Endothelial cell (in vitro differentiated cells): ENCODE results near the gene PA2G4. TPM values are rescaled to one million over a fixed set of nuclear protein-coding genes. Genes with fewer than 3 reads are reported as not detected.

Experiments used
- DNase-seq: peaks from one replicate; pipeline ENCODE4 v3.0.0; 2021; ENCODE audit warnings: low spot score
- H3K27ac Mint-ChIP-seq: one replicate; pipeline ENCODE4 v1.8.0; 2021; ENCODE audit warnings: mixed read lengths, inconsistent platforms; ENCODE audit not compliant: unreplicated experiment
- H3K27me3 Mint-ChIP-seq: one replicate; pipeline ENCODE4 v1.8.0; 2021; ENCODE audit warnings: mild to moderate bottlenecking, moderate library complexity, mixed read lengths, inconsistent platforms; ENCODE audit not compliant: unreplicated experiment
- H3K36me3 Mint-ChIP-seq: one replicate; pipeline ENCODE4 v1.8.0; 2021; ENCODE audit warnings: mild to moderate bottlenecking, low read depth, mixed read lengths, inconsistent platforms; ENCODE audit not compliant: unreplicated experiment
- H3K4me1 Mint-ChIP-seq: one replicate; pipeline ENCODE4 v1.8.0; 2021; ENCODE audit warnings: mild to moderate bottlenecking, mixed read lengths, inconsistent platforms; ENCODE audit not compliant: unreplicated experiment
- H3K4me3 Mint-ChIP-seq: one replicate; pipeline ENCODE4 v1.8.0; 2021; ENCODE audit warnings: mild to moderate bottlenecking, mixed read lengths, inconsistent platforms; ENCODE audit not compliant: unreplicated experiment
- H3K9me3 Mint-ChIP-seq: one replicate; pipeline ENCODE4 v1.8.0; 2021; ENCODE audit warnings: mixed read lengths, inconsistent platforms; ENCODE audit not compliant: unreplicated experiment
- CTCF ChIP-seq: fragments of 200-600 bp; sonication (generic); IDR thresholded peaks from one replicate; pipeline ENCODE4 v1.5.0; 2021; ENCODE audit warnings: antibody characterized with exemption; ENCODE audit not compliant: unreplicated experiment
- total RNA-seq: library from RNA; stranded (reverse); fragmentation: NEBNext Ultra II Directional; extraction: Animal tissue kit (Norgen Biotek cat#: 25700); gene quantifications from one replicate; pipeline ENCODE4 v1.2.1, GENCODE V29; 2021; ENCODE audit not compliant: unreplicated experiment

PA2G4 gene
- total RNA-seq, 1 donor from 2014 or later: 84.3 TPM

- H3K27ac Mint-ChIP-seq: peak overlapping the region; percentile 100
- no peaks in the 10 kb centered on the region for H3K9me3 Mint-ChIP-seq
- H3K36me3 Mint-ChIP-seq: peaks cover 64% of the 10 kb centered on the region
- TF ChIP-seq CTCF: no peak
- H3K27me3 Mint-ChIP-seq: peaks cover 57% of the 10 kb centered on the region
- no peak for DNase-seq
- H3K4me1 Mint-ChIP-seq: peaks cover 47% of the 10 kb centered on the region
- peak overlapping the region; percentile 100 for H3K4me3 Mint-ChIP-seq
Observed at GRCh38 chr12:56158926-56159461, 54.6 kb downstream of the PA2G4 start.

DNA sequence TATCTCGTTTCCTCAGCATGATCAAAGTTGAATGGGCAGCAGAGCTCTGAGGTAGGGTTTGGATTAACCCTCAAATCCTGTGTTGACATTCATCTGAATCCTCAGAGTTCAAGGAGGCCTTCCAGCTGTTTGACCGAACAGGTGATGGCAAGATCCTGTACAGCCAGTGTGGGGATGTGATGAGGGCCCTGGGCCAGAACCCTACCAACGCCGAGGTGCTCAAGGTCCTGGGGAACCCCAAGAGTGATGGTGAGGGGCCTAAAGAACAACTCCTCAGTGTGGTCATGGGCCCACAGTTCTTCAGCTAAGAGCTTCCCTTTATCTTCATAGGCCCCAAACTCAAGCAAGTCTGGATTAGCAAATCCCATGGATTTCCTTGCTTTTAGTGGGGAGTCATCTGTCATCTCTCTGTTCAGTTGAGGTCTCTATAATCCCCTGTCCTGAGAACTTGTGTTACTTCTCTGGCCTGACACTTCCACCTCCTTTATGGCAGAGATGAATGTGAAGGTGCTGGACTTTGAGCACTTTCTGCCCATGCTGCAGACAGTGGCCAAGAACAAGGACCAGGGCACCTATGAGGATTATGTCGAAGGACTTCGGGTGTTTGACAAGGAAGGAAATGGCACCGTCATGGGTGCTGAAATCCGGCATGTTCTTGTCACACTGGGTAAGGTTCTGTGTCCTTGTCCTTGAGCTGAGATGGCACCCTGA is 55.3 kb downstream of the PA2G4 start:
- DNase-seq: no peak
- no peak for TF ChIP-seq CTCF
- Mint-ChIP-seq H3K27ac (peak overlapping the region; percentile 100), H3K36me3 (peaks cover 70% of the 10 kb centered on the region), H3K27me3 (peaks cover 60% of the 10 kb centered on the region), H3K4me1 (peaks cover 47% of the 10 kb centered on the region), H3K9me3 (no peaks in the 10 kb centered on the region), H3K4me3 (peak overlapping the region; percentile 100)

- peak overlapping the region; percentile 100 for H3K4me3 Mint-ChIP-seq
- H3K4me1 Mint-ChIP-seq: peaks cover 41% of the 10 kb centered on the region
- peaks cover 64% of the 10 kb centered on the region for H3K36me3 Mint-ChIP-seq
- peak; percentile 37 for DNase-seq
- no peak for TF ChIP-seq CTCF
- peaks cover 60% of the 10 kb centered on the region for H3K27me3 Mint-ChIP-seq
- H3K27ac Mint-ChIP-seq: peak overlapping the region; percentile 100
- H3K9me3 Mint-ChIP-seq: no peaks in the 10 kb centered on the region
Observed at GRCh38 chr12:56160193-56160763, 55.9 kb downstream of the PA2G4 start.

GRCh38 chr12:56160894-56161689 is 56.7 kb downstream of the PA2G4 start:
- no peaks in the 10 kb centered on the region for H3K9me3 Mint-ChIP-seq
- peak overlapping the region; percentile 100 for H3K4me3 Mint-ChIP-seq
- TF ChIP-seq CTCF: no peak
- peaks cover 40% of the 10 kb centered on the region for H3K4me1 Mint-ChIP-seq
- peaks cover 64% of the 10 kb centered on the region for H3K36me3 Mint-ChIP-seq
- peak overlapping the region; percentile 100 for H3K27ac Mint-ChIP-seq
- DNase-seq: no peak
- peaks cover 61% of the 10 kb centered on the region for H3K27me3 Mint-ChIP-seq
